NOMO-1 treated with DMSO at 0.1 percent for 48 hours (cell line): Measurements from ENCODE around the gene IFI27L2.

Experiments
- DNase-seq: peaks from one replicate; lab custom pipeline; 2025; ENCODE audit not compliant: unreplicated experiment; lab: John Stamatoyannopoulos, UW

Gene IFI27L2

GRCh38 chr14:94103554-94104150, 25.8 kb downstream of the IFI27L2 start:
- no peak for DNase-seq

- DNase-seq = no peak
Measured at GRCh38 chr14:94102768-94103482, 26.5 kb downstream of the IFI27L2 start.

GRCh38 chr14:94101748-94102147, 27.7 kb downstream of the IFI27L2 start:
- DNase-seq = no peak

GRCh38 chr14:94100847-94101246, 28.6 kb downstream of the IFI27L2 start:
- no peak for DNase-seq

GRCh38 chr14:94099006-94099405, 30.4 kb downstream of the IFI27L2 start:
- no peak for DNase-seq

GRCh38 chr14:94098326-94098992, 30.9 kb downstream of the IFI27L2 start:
- DNase-seq = peak; percentile 76

- no peak for DNase-seq
Measured at GRCh38 chr14:94097091-94097490, 32.3 kb downstream of the IFI27L2 start.

GRCh38 chr14:94093418-94093817, 36.0 kb downstream of the IFI27L2 start:
- no peak for DNase-seq

- no peak for DNase-seq
Measured at GRCh38 chr14:94089479-94089878, 39.9 kb downstream of the IFI27L2 start.

GRCh38 chr14:94088516-94088915, 40.9 kb downstream of the IFI27L2 start:
- no peak for DNase-seq

GRCh38 chr14:94087891-94088290, 41.5 kb downstream of the IFI27L2 start:
- DNase-seq = no peak

- DNase-seq = peak; percentile 22
Measured at GRCh38 chr14:94081386-94081820, 48.0 kb downstream of the IFI27L2 start.

GRCh38 chr14:94080621-94081385, 48.6 kb downstream of the IFI27L2 start, which contains the start of the genes DDX24 and IFI27L1:
Gene DDX24 (minus strand): TSS chr14:94081202. CDS start chr14:94079742, 1,460 bp downstream.
Gene IFI27L1 (plus strand): TSS chr14:94081310. CDS start chr14:94096938, 15,628 bp downstream.
- peak; percentile 93 for DNase-seq

- no peak for DNase-seq
Measured at GRCh38 chr14:94079891-94080620, 49.3 kb downstream of the IFI27L2 start.

GRCh38 chr14:94077823-94078222, 51.6 kb downstream of the IFI27L2 start:
- no peak for DNase-seq
